ENCODE results near the gene ZBTB7C.

Gene ZBTB7C

GRCh38 chr18:48195787-48196186, 213.4 kb downstream of the ZBTB7C start:
- Histone ChIP-seq H3K36me3 (ENCODE audit: insufficient read depth, low read length) (no peaks in the 10 kb centered on the region), H3K27ac (ENCODE audit: low read length) (no peak overlapping the region), H3K4me2 (ENCODE audit: insufficient read depth, low read length) (no peak overlapping the region), H3K4me1 (ENCODE audit: insufficient read depth, low read length) (no peaks in the 10 kb centered on the region), H2AFZ (ENCODE audit: low read depth, low read length) (no peak overlapping the region), H3K9me3 (ENCODE audit: insufficient read depth, low read length, severe bottlenecking) (no peaks in the 10 kb centered on the region), H3K4me3 (ENCODE audit: low read depth in 1 of 2, low read length in 2 of 2) (no peak overlapping the region), H3K27me3 (ENCODE audit: insufficient read depth, low read length, poor library complexity) (peaks cover 30% of the 10 kb centered on the region), H4K20me1 (ENCODE audit: insufficient read depth, low read length) (no peaks in the 10 kb centered on the region; the same call in 1 of the 2 replicates), H3K79me2 (ENCODE audit: insufficient read depth, low read length) (no peaks in the 10 kb centered on the region), H3K9ac (ENCODE audit: low read depth, low read length) (no peak overlapping the region)
- TF ChIP-seq EZH2 (IDR thresholded peaks at IDR 0.05; ENCODE audit: borderline replicate concordance, low read depth, low read length, severe bottlenecking) (no peak), CTCF (IDR thresholded peaks at IDR 0.05; ENCODE audit: borderline replicate concordance, extremely low read depth, low read length, poor library complexity, severe bottlenecking) (no peak)
- ATAC-seq (ENCODE audit: insufficient read depth, low read depth) (no peak), DNase-seq (no peak)

GRCh38 chr18:48194591-48195181, 214.5 kb downstream of the ZBTB7C start:
- Histone ChIP-seq H3K9ac (ENCODE audit: low read depth, low read length) (no peak overlapping the region), H3K4me1 (ENCODE audit: insufficient read depth, low read length) (no peaks in the 10 kb centered on the region), H4K20me1 (ENCODE audit: insufficient read depth, low read length) (peaks cover 3% of the 10 kb centered on the region; the same call in 1 of the 2 replicates), H2AFZ (ENCODE audit: low read depth, low read length) (no peak overlapping the region), H3K4me3 (ENCODE audit: low read depth in 1 of 2, low read length in 2 of 2) (no peak overlapping the region), H3K27me3 (ENCODE audit: insufficient read depth, low read length, poor library complexity) (peaks cover 25% of the 10 kb centered on the region), H3K79me2 (ENCODE audit: insufficient read depth, low read length) (no peaks in the 10 kb centered on the region), H3K9me3 (ENCODE audit: insufficient read depth, low read length, severe bottlenecking) (no peaks in the 10 kb centered on the region), H3K4me2 (ENCODE audit: insufficient read depth, low read length) (no peak overlapping the region), H3K36me3 (ENCODE audit: insufficient read depth, low read length) (no peaks in the 10 kb centered on the region), H3K27ac (ENCODE audit: low read length) (no peak overlapping the region)
- DNase-seq (no peak), ATAC-seq (ENCODE audit: insufficient read depth, low read depth) (no peak)
- no peak for TF ChIP-seq EZH2 (IDR thresholded peaks at IDR 0.05; ENCODE audit: borderline replicate concordance, low read depth, low read length, severe bottlenecking)
- TF ChIP-seq CTCF (IDR thresholded peaks at IDR 0.05; ENCODE audit: borderline replicate concordance, extremely low read depth, low read length, poor library complexity, severe bottlenecking) = no peak

- no peak for ATAC-seq (ENCODE audit: insufficient read depth, low read depth)
Measured at GRCh38 chr18:48193521-48194492, 215.4 kb downstream of the ZBTB7C start.

More at GRCh38 chr18:48193521-48194492, 215.4 kb downstream of the ZBTB7C start:
- peaks cover 23% of the 10 kb centered on the region for H3K27me3 ChIP-seq (ENCODE audit: insufficient read depth, low read length, poor library complexity)
- peaks cover 3% of the 10 kb centered on the region; the same call in 1 of the 2 replicates for H4K20me1 ChIP-seq (ENCODE audit: insufficient read depth, low read length)
- H3K36me3 ChIP-seq (ENCODE audit: insufficient read depth, low read length) = no peaks in the 10 kb centered on the region
- H3K4me1 ChIP-seq (ENCODE audit: insufficient read depth, low read length) = no peaks in the 10 kb centered on the region
- no peaks in the 10 kb centered on the region for H3K79me2 ChIP-seq (ENCODE audit: insufficient read depth, low read length)
- TF ChIP-seq CTCF (IDR thresholded peaks at IDR 0.05; ENCODE audit: borderline replicate concordance, extremely low read depth, low read length, poor library complexity, severe bottlenecking) (no peak), EZH2 (IDR thresholded peaks at IDR 0.05; ENCODE audit: borderline replicate concordance, low read depth, low read length, severe bottlenecking) (no peak)
- no peak overlapping the region for H3K4me3 ChIP-seq (ENCODE audit: low read depth in 1 of 2, low read length in 2 of 2)
- no peak overlapping the region for H3K4me2 ChIP-seq (ENCODE audit: insufficient read depth, low read length)
- H3K9me3 ChIP-seq (ENCODE audit: insufficient read depth, low read length, severe bottlenecking) = no peaks in the 10 kb centered on the region
- no peak overlapping the region for H3K9ac ChIP-seq (ENCODE audit: low read depth, low read length)
- H3K27ac ChIP-seq (ENCODE audit: low read length) = no peak overlapping the region
- H2AFZ ChIP-seq (ENCODE audit: low read depth, low read length) = no peak overlapping the region
- no peak for DNase-seq
